B cell (primary cell): Measurements from ENCODE around the gene DENND1A. TPM values are rescaled to one million over a fixed set of nuclear protein-coding genes. Genes with fewer than 3 reads are reported as not detected.

Experiments
- ATAC-seq: fragments of 200-7000 bp; cut with Tn5 transposase; one replicate; pipeline ENCODE4 v1.10.0; 2021; ENCODE audit warnings: low read depth, mild to moderate bottlenecking, moderate number of reproducible peaks, moderate library complexity
- CTCF ChIA-PET: fragments of 350-600 bp; sonication (Branson Sonifier 250); formaldehyde crosslinking; loops from one replicate; lab custom pipeline; 2021; ENCODE audit warnings: antibody characterized with exemption, inconsistent platforms; lab: Charles Lee
- POLR2A ChIA-PET: fragments of 350-600 bp; sonication (Branson Sonifier 250); formaldehyde crosslinking; loops from one replicate; lab custom pipeline; 2021; ENCODE audit warnings: antibody characterized with exemption; lab: Charles Lee
- DNase-seq: peaks from one replicate; pipeline ENCODE4 v3.0.0; 2013
- H2AFZ ChIP-seq: 2 replicates; pipeline ENCODE4 v1.6.1; 2012; ENCODE audit warnings: mild to moderate bottlenecking, low read depth, low read length; ENCODE audit not compliant: insufficient read depth, poor library complexity, severe bottlenecking
- H3K27ac ChIP-seq, 2 donors: 1 replicate in 1 of 2; 2 replicates in 1 of 2; pipeline ENCODE4 v1.5.1; 2012 to 2013; ENCODE audit warnings: low read length in 2 of 2, mild to moderate bottlenecking in 2 of 2, moderate library complexity in 1 of 2
- H3K27me3 ChIP-seq, 4 experiments: fragments of 200-600 bp in 1 of 4; sonication (generic) in 1 of 4; replicated peaks in 1 of 4; 1 replicate in 2 of 4; 2 replicates in 2 of 4; pipeline versions ENCODE4 v1.6.1 to v1.7.0; 2013 to 2016; ENCODE audit warnings: low read length in 3 of 4, mild to moderate bottlenecking in 2 of 4, mixed read lengths in 1 of 4, moderate library complexity in 1 of 4; ENCODE audit not compliant: insufficient read depth in 4 of 4, control insufficient read depth in 3 of 4; ENCODE audit errors: control extremely low read depth in 1 of 4
- H3K36me3 ChIP-seq, 2 experiments: replicated peaks in 1 of 2; 1 replicate in 1 of 2; 2 replicates in 1 of 2; pipeline versions ENCODE4 v1.6.1 to v1.7.1; 2013; ENCODE audit warnings: low read length in 1 of 2; ENCODE audit not compliant: insufficient read depth in 2 of 2, control insufficient read depth in 1 of 2; ENCODE audit errors: control extremely low read depth in 1 of 2, extremely low read depth in 1 of 2
- H3K4me1 ChIP-seq, 2 donors: fragments of 200-600 bp in 1 of 2; sonication (generic) in 1 of 2; 1 replicate in 1 of 2; 2 replicates in 1 of 2; pipeline versions ENCODE4 v1.5.1 to v1.6.1; 2013 to 2017; ENCODE audit warnings: low read length in 2 of 2; ENCODE audit not compliant: control insufficient read depth in 2 of 2, insufficient read depth in 2 of 2
- H3K4me2 ChIP-seq: replicated peaks from 2 replicates; pipeline ENCODE3; 2012; ENCODE audit warnings: mild to moderate bottlenecking, low read depth, low read length; ENCODE audit not compliant: poor library complexity, severe bottlenecking
- H3K4me3 ChIP-seq, 5 experiments: fragments of 200-600 bp in 1 of 5; sonication (generic) in 1 of 5; 1 replicate in 3 of 5; 2 replicates in 2 of 5; pipeline versions ENCODE4 v1.5.1 to v1.7.0; 2011 to 2016; ENCODE audit warnings: low read length in 4 of 5, mild to moderate bottlenecking in 4 of 5, low read depth in 2 of 5, control low read depth in 1 of 5, moderate library complexity in 1 of 5; ENCODE audit not compliant: insufficient read depth in 1 of 5; ENCODE audit errors: control extremely low read depth in 1 of 5, extremely low read depth in 1 of 5
- H3K79me2 ChIP-seq: fragments of 200-600 bp; sonication (generic); one replicate; pipeline ENCODE4 v1.6.0; 2016; ENCODE audit warnings: low read length; ENCODE audit not compliant: control insufficient read depth, insufficient read depth
- H3K9ac ChIP-seq: fragments of 200-600 bp; sonication (generic); 2 replicates; pipeline ENCODE4 v1.6.1; 2017; ENCODE audit warnings: mild to moderate bottlenecking, low read length, moderate library complexity
- H3K9me3 ChIP-seq, 3 donors: one replicate each; pipeline versions ENCODE4 v1.6.1 to v1.7.1; 2013; ENCODE audit warnings: low read length in 2 of 3; ENCODE audit not compliant: control insufficient read depth in 2 of 3, insufficient read depth in 1 of 3; ENCODE audit errors: control extremely low read depth in 1 of 3
- H4K20me1 ChIP-seq: 2 replicates; pipeline ENCODE4 v1.6.0; 2012; ENCODE audit warnings: mild to moderate bottlenecking, low read length; ENCODE audit not compliant: insufficient read depth, control insufficient read depth, poor library complexity, severe bottlenecking
- H3K27ac Mint-ChIP-seq: one replicate; pipeline ENCODE4 v1.8.0; 2021; ENCODE audit warnings: mixed read lengths
- H3K27me3 Mint-ChIP-seq: one replicate; pipeline ENCODE4 v1.8.0; 2021; ENCODE audit warnings: mixed read lengths
- H3K4me1 Mint-ChIP-seq: one replicate; pipeline ENCODE4 v1.8.0; 2021; ENCODE audit warnings: mixed read lengths
- H3K4me3 Mint-ChIP-seq: one replicate; pipeline ENCODE4 v1.8.0; 2021; ENCODE audit warnings: mixed read lengths
- H3K9me3 Mint-ChIP-seq: one replicate; pipeline ENCODE4 v1.8.0; 2022; ENCODE audit warnings: mixed read lengths; ENCODE audit not compliant: insufficient read depth
- EZH2 ChIP-seq: IDR thresholded peaks from 2 replicates; pipeline ENCODE4 v1.6.1; 2012; ENCODE audit warnings: borderline replicate concordance, low read depth, mild to moderate bottlenecking, moderate library complexity, low read length; ENCODE audit not compliant: insufficient read depth, poor library complexity, severe bottlenecking
- WGBS: methylation state at CpG from one replicate; pipeline ENCODE4 v1.1.5; 2013; ENCODE audit warnings: missing lambda C conversion rate; ENCODE audit not compliant: insufficient coverage; 5-methylcytosine and 5-hydroxymethylcytosine counted together
- intact Hi-C: fragments of 100-400 bp; cut with micrococcal nuclease; formaldehyde crosslinking; loops from one replicate; pipeline ENCODE4 v1.10.0; 2022
- polyA plus RNA-seq: library from polyadenylated mRNA; depleted of rRNA; stranded (reverse); fragments of >200 nt; gene quantifications from 2 replicates; pipeline ENCODE4 v1.2.3, GENCODE V29; 2012
- total RNA-seq, 2 donors: library from RNA; stranded (reverse); fragments of 120-200 nt in 1 of 2; gene quantifications; 1 replicate in 1 of 2; 2 replicates in 1 of 2; pipeline versions ENCODE4 v1.2.3 to v1.2.4, GENCODE V29; 2013 to 2022
- TF ChIP-seq, protein P1 (sequence below): fragments of 200-600 bp; IDR thresholded peaks from one replicate; pipeline ENCODE4 v1.8.0; 2022; ENCODE audit warnings: antibody characterized with exemption, mild to moderate bottlenecking

The DENND1A gene
- total and polyA plus RNA-seq, 2 donors (not counting 1 experiment from before 2014, with no cell fraction given): 10.8 to 26.0 TPM

- no CpG with 5 or more reads among the region's 1 CpG for WGBS
- CTCF ChIA-PET: no interaction called here
- no peak for DNase-seq
These were observed 46.3 kb downstream of the DENND1A start for GRCh38 chr9:123883634-123884033.

DNA sequence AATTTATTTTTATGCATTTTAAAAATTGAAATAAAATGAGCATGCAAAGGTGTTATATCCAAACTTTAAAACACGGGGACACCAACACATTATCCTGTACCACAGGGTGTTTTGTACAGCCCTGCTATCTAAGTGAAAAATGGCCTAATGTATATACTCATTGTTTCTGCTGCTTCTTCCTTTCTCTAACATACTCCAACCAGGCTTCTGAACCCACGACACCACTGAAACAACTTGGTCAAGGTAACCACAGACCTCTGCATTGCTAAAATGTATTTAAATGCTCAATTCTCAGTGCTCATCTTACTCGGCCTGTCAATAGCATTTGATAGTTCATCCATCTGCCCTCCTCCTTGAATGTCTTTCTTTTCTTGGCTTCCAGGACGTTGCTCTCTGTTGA lies 48.3 kb downstream of the DENND1A start:
- no peaks in the 10 kb centered on the region for H3K9me3 Mint-ChIP-seq
- Histone ChIP-seq H3K27me3 (no peaks in the 10 kb centered on the region), H3K36me3 (peaks cover 0 to 12% of the 10 kb centered on the region in 2 experiments), H4K20me1 (peaks cover 7% of the 10 kb centered on the region), H3K4me1 (no peaks in the 10 kb centered on the region), H2AFZ (no peak overlapping the region), H3K9me3 (peaks cover 0 to 2% (median 0%) of the 10 kb centered on the region in 3 donors), H3K4me3 (no peak overlapping the region), H3K79me2 (peaks cover 16% of the 10 kb centered on the region), H3K9ac (no peak overlapping the region), H3K4me2 (no peak overlapping the region), H3K27ac (no peak overlapping the region)
- TF ChIP-seq, protein P1, sequence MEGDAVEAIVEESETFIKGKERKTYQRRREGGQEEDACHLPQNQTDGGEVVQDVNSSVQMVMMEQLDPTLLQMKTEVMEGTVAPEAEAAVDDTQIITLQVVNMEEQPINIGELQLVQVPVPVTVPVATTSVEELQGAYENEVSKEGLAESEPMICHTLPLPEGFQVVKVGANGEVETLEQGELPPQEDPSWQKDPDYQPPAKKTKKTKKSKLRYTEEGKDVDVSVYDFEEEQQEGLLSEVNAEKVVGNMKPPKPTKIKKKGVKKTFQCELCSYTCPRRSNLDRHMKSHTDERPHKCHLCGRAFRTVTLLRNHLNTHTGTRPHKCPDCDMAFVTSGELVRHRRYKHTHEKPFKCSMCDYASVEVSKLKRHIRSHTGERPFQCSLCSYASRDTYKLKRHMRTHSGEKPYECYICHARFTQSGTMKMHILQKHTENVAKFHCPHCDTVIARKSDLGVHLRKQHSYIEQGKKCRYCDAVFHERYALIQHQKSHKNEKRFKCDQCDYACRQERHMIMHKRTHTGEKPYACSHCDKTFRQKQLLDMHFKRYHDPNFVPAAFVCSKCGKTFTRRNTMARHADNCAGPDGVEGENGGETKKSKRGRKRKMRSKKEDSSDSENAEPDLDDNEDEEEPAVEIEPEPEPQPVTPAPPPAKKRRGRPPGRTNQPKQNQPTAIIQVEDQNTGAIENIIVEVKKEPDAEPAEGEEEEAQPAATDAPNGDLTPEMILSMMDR: no peak
- no peak for TF ChIP-seq EZH2
- H3K27me3 Mint-ChIP-seq: no peaks in the 10 kb centered on the region
- ChIA-PET POLR2A (no interaction called here), CTCF (no interaction called here)
- ATAC-seq (no peak), DNase-seq (no peak)
- no peak overlapping the region for H3K4me3 Mint-ChIP-seq
- 89% methylated on average over 3 of the region's 4 CpGs for WGBS
- H3K27ac Mint-ChIP-seq: no peak overlapping the region
- peaks cover 12% of the 10 kb centered on the region for H3K4me1 Mint-ChIP-seq
- intact Hi-C loops: no loop called here

More at GRCh38 chr9:123883634-123884033, 46.3 kb downstream of the DENND1A start:
- Mint-ChIP-seq H3K27me3 (no peaks in the 10 kb centered on the region), H3K27ac (no peak overlapping the region), H3K4me1 (peaks cover 12% of the 10 kb centered on the region), H3K4me3 (no peak overlapping the region), H3K9me3 (no peaks in the 10 kb centered on the region)
- Histone ChIP-seq H3K9me3 (no peaks in the 10 kb centered on the region), H2AFZ (no peak overlapping the region), H3K27ac (no peak overlapping the region), H3K27me3 (no peaks in the 10 kb centered on the region), H3K9ac (no peak overlapping the region), H3K36me3 (no peaks in the 10 kb centered on the region), H3K79me2 (peaks cover 27% of the 10 kb centered on the region), H4K20me1 (peaks cover 7% of the 10 kb centered on the region), H3K4me2 (no peak overlapping the region), H3K4me3 (no peak overlapping the region), H3K4me1 (no peaks in the 10 kb centered on the region)
- TF ChIP-seq EZH2: no peak
- TF ChIP-seq, protein P1: no peak
- ATAC-seq: no peak
- intact Hi-C loops: no loop called here
- POLR2A ChIA-PET: no interaction called here
